HepG2 (cell line): ENCODE data around the gene LTA4H. TPM values are rescaled to one million over a fixed set of nuclear protein-coding genes. Genes with fewer than 3 reads are reported as not detected.

ENCODE experiments used
- AHR ChIP-seq: IDR thresholded peaks from 2 replicates; pipeline ENCODE4 v1.6.1; 2018; ENCODE audit warnings: missing genetic modification reagents, missing compliant biosample characterization
- ATRX ChIP-seq: sonication (generic); formaldehyde crosslinking; IDR thresholded peaks from 2 replicates; pipeline ENCODE4 v1.4.0; 2020; ENCODE audit warnings: missing genetic modification reagents, borderline replicate concordance
- CAMTA2 ChIP-seq: sonication (generic); formaldehyde crosslinking; IDR thresholded peaks from 2 replicates; pipeline ENCODE4 v1.4.0; 2020; ENCODE audit warnings: mild to moderate bottlenecking, missing genetic modification reagents, borderline replicate concordance
- CENPT ChIP-seq: sonication (generic); formaldehyde crosslinking; IDR thresholded peaks from 2 replicates; pipeline ENCODE4 v1.8.0; 2022; ENCODE audit warnings: low read depth, mild to moderate bottlenecking, moderate library complexity, missing genetic modification reagents
- FOSL1 ChIP-seq: sonication (generic); formaldehyde crosslinking; IDR thresholded peaks from 2 replicates; pipeline ENCODE4 v1.9.0; 2021; ENCODE audit warnings: missing genetic modification reagents, borderline replicate concordance
- GPN1 ChIP-seq: sonication (generic); formaldehyde crosslinking; IDR thresholded peaks from 2 replicates; pipeline ENCODE4 v1.5.1; 2020; ENCODE audit warnings: missing genetic modification reagents, borderline replicate concordance
- KLF13 ChIP-seq: sonication (generic); formaldehyde crosslinking; IDR thresholded peaks from 2 replicates; pipeline ENCODE4 v1.4.0; 2020; ENCODE audit warnings: mild to moderate bottlenecking, missing genetic modification reagents
- MLLT10 ChIP-seq: sonication (generic); formaldehyde crosslinking; IDR thresholded peaks from 2 replicates; pipeline ENCODE4 v1.4.0; 2020; ENCODE audit warnings: missing genetic modification reagents
- MTF1 ChIP-seq: sonication (generic); formaldehyde crosslinking; IDR thresholded peaks from 2 replicates; pipeline ENCODE4 v1.5.0; 2020; ENCODE audit warnings: missing genetic modification reagents
- NCOA5 ChIP-seq: sonication (generic); formaldehyde crosslinking; IDR thresholded peaks from 2 replicates; pipeline ENCODE4 v1.4.0; 2020; ENCODE audit warnings: missing genetic modification reagents
- NFIC ChIP-seq: IDR thresholded peaks from 2 replicates; pipeline ENCODE4 v1.6.1; 2012; ENCODE audit warnings: mild to moderate bottlenecking, low read length, inconsistent platforms
- RXRA ChIP-seq: sonication (generic); formaldehyde crosslinking; IDR thresholded peaks from 2 replicates; pipeline ENCODE4 v1.5.1; 2020; ENCODE audit warnings: missing genetic modification reagents
- SALL2 ChIP-seq: sonication (generic); formaldehyde crosslinking; IDR thresholded peaks from 2 replicates; pipeline ENCODE4 v1.8.1; 2023; ENCODE audit warnings: mild to moderate bottlenecking, missing genetic modification reagents, inconsistent platforms
- SCMH1 ChIP-seq: sonication (generic); formaldehyde crosslinking; IDR thresholded peaks from 2 replicates; pipeline ENCODE4 v1.9.0; 2021; ENCODE audit warnings: missing genetic modification reagents, mild to moderate bottlenecking, borderline replicate concordance
- ZBTB7B ChIP-seq: sonication (generic); formaldehyde crosslinking; IDR thresholded peaks from 2 replicates; pipeline ENCODE4 v1.4.0; 2020; ENCODE audit warnings: missing genetic modification reagents
- ZNF124 ChIP-seq: sonication (generic); formaldehyde crosslinking; IDR thresholded peaks from 2 replicates; pipeline ENCODE4 v1.4.0; 2020; ENCODE audit warnings: missing genetic modification reagents
- ZNF17 ChIP-seq: sonication (generic); formaldehyde crosslinking; IDR thresholded peaks from 2 replicates; pipeline ENCODE4 v1.5.0; 2020; ENCODE audit warnings: mild to moderate bottlenecking, missing genetic modification reagents
- ZNF264 ChIP-seq: sonication (generic); formaldehyde crosslinking; IDR thresholded peaks from 2 replicates; pipeline ENCODE4 v1.4.0; 2020; ENCODE audit warnings: missing genetic modification reagents
- ZNF44 ChIP-seq: sonication (generic); formaldehyde crosslinking; IDR thresholded peaks from 2 replicates; pipeline ENCODE4 v1.5.1; 2020; ENCODE audit warnings: mild to moderate bottlenecking, missing genetic modification reagents
- ZNF607 ChIP-seq: sonication (generic); formaldehyde crosslinking; IDR thresholded peaks from 2 replicates; pipeline ENCODE4 v1.5.1; 2020; ENCODE audit warnings: missing genetic modification reagents, mild to moderate bottlenecking, borderline replicate concordance
- ZNF614 ChIP-seq: IDR thresholded peaks from 2 replicates; pipeline ENCODE4 v1.6.1; 2018; ENCODE audit warnings: missing biosample characterization, missing genetic modification reagents, inconsistent platforms, borderline replicate concordance
- ZSCAN20 ChIP-seq: sonication (generic); formaldehyde crosslinking; IDR thresholded peaks from 2 replicates; pipeline ENCODE4 v1.4.0; 2020; ENCODE audit warnings: missing genetic modification reagents, mild to moderate bottlenecking, borderline replicate concordance
- polyA plus RNA-seq, 8 experiments: library from polyadenylated mRNA; depleted of rRNA in 3 of 8; stranded (reverse) in 7 of 8; unstranded in 1 of 8; fragments of >200 nt; fragmentation: Illumina TruSeq in 4 of 8; extraction: Trizol in 4 of 8; gene quantifications; 2 replicates each; pipeline versions ENCODE4 v1.2.1 to v1.2.3, GENCODE V29; 2011 to 2016; ENCODE audit warnings: low read depth in 4 of 8, missing spikeins in 1 of 8, mixed read lengths in 1 of 8; ENCODE audit not compliant: insufficient read depth in 1 of 8
- total RNA-seq, 5 experiments: library from RNA; depleted of rRNA; stranded (reverse); fragments of >200 nt; fragmentation: Illumina TruSeq; extraction: Trizol; gene quantifications; 2 replicates each; pipeline ENCODE4 v1.2.3, GENCODE V29; 2016; ENCODE audit warnings: low read depth in 1 of 5
- TF ChIP-seq, protein P1 (sequence below): sonication (generic); formaldehyde crosslinking; IDR thresholded peaks from 2 replicates; pipeline ENCODE4 v1.8.0; 2022; ENCODE audit warnings: low read depth, missing genetic modification reagents
- TF ChIP-seq, protein P2 (sequence below): sonication (generic); formaldehyde crosslinking; IDR thresholded peaks from 2 replicates; pipeline ENCODE4 v1.5.1; 2020; ENCODE audit warnings: mild to moderate bottlenecking, missing genetic modification reagents, moderate library complexity

The LTA4H gene
- total and polyA plus RNA-seq, 2 of the 13 experiments (the other 11 are each of a cell fraction or from before 2014, with no cell fraction given): 87.5 to 90.4 TPM

DNA sequence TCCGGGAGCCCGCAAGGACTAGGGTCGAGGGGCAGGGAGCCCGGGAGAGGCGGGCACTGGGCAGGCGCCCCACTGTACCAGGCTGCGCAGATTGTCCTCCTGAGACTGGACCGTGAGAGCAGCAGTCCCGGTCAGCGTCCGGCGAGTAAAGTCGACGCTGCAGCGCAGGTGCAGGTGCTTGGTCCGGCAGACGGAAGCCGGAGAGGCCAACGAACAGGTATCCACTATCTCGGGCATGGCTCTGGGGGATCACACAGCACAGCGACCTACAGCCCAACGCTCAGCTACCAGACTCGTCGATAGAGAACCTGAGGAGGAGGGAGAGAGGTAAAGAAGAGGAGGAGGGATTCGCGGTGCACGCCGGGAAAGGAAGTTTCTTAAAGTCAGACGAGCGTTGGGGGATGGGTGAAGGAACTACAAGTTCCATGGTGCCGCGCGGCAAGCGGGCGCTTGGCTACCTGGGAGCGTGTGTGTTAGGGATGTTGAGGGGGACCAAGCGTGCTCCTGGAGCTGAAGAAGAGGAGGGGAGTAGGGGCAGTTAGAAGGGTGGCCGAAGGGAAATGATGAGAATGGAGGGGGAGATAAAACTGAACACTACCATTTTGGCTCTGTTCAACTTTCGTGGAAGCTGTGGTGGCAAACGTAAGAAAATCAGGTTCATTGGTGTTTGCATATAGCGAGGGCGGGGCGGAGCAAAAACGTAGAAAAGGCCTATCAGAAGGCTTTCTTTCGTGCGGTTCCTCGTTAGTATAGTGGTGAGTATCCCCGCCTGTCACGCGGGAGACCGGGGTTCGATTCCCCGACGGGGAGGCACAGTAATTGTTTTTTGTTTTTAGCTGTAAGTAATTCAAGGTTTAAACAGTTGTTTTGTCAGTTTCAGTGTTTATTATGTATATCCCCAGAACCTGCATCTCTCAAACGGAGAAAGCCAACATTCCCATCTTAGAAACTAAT is at the start of gene LTA4H (continued):
- TF ChIP-seq SCMH1 (no peak), RXRA (peak; percentile 53; the same call in 1 of the 2 replicates), FOSL1 (CRISPR knock-in tag) (no peak), GPN1 (CRISPR knock-in tag) (no peak), ZBTB7B (CRISPR knock-in tag) (no peak), SALL2 (CRISPR knock-in tag) (0 out of 2 replicates have a peak, but pooled peaks have one; percentile 30), NCOA5 (CRISPR knock-in tag) (no peak), ATRX (CRISPR knock-in tag) (no peak), ZSCAN20 (CRISPR knock-in tag) (peak; percentile 50; the same call in 1 of the 2 replicates), MLLT10 (CRISPR knock-in tag) (no peak), ZNF44 (CRISPR knock-in tag) (no peak), MTF1 (CRISPR knock-in tag) (no peak), ZNF17 (no peak), CAMTA2 (CRISPR knock-in tag) (no peak), ZNF607 (CRISPR knock-in tag) (peak; percentile 45; the same call in 1 of the 2 replicates), ZNF124 (CRISPR knock-in tag) (peak; percentile 85; the same call in 1 of the 2 replicates), ZNF614 (CRISPR knock-in tag) (0 out of 2 replicates have a peak, but pooled peaks have one; percentile 23), CENPT (CRISPR knock-in tag) (no peak), KLF13 (CRISPR knock-in tag) (no peak), ZNF264 (CRISPR knock-in tag) (0 out of 2 replicates have a peak, but pooled peaks have one; percentile 31), AHR (CRISPR knock-in tag) (no peak), NFIC (peak; percentile 57; the same call in 1 of the 2 replicates)
- TF ChIP-seq, protein P1, sequence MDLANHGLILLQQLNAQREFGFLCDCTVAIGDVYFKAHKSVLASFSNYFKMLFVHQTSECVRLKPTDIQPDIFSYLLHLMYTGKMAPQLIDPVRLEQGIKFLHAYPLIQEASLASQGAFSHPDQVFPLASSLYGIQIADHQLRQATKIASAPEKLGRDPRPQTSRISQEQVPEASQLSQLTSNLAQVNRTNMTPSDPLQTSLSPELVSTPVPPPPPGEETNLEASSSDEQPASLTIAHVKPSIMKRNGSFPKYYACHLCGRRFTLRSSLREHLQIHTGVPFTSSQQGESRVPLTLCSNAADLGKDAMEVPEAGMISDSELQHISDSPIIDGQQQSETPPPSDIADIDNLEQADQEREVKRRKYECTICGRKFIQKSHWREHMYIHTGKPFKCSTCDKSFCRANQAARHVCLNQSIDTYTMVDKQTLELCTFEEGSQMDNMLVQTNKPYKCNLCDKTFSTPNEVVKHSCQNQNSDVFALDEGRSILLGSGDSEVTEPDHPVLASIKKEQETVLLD (CRISPR knock-in tag): no peak
- TF ChIP-seq, protein P2, sequence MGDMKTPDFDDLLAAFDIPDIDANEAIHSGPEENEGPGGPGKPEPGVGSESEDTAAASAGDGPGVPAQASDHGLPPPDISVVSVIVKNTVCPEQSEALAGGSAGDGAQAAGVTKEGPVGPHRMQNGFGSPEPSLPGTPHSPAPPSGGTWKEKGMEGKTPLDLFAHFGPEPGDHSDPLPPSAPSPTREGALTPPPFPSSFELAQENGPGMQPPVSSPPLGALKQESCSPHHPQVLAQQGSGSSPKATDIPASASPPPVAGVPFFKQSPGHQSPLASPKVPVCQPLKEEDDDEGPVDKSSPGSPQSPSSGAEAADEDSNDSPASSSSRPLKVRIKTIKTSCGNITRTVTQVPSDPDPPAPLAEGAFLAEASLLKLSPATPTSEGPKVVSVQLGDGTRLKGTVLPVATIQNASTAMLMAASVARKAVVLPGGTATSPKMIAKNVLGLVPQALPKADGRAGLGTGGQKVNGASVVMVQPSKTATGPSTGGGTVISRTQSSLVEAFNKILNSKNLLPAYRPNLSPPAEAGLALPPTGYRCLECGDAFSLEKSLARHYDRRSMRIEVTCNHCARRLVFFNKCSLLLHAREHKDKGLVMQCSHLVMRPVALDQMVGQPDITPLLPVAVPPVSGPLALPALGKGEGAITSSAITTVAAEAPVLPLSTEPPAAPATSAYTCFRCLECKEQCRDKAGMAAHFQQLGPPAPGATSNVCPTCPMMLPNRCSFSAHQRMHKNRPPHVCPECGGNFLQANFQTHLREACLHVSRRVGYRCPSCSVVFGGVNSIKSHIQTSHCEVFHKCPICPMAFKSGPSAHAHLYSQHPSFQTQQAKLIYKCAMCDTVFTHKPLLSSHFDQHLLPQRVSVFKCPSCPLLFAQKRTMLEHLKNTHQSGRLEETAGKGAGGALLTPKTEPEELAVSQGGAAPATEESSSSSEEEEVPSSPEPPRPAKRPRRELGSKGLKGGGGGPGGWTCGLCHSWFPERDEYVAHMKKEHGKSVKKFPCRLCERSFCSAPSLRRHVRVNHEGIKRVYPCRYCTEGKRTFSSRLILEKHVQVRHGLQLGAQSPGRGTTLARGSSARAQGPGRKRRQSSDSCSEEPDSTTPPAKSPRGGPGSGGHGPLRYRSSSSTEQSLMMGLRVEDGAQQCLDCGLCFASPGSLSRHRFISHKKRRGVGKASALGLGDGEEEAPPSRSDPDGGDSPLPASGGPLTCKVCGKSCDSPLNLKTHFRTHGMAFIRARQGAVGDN (CRISPR knock-in tag): peak; percentile 89
